Osteoblast (primary cell): ENCODE results near the gene ELAVL2. TPM values are rescaled to one million over a fixed set of nuclear protein-coding genes. Genes with fewer than 3 reads are reported as not detected.

ENCODE experiments used
- DNase-seq: peaks from one replicate; pipeline ENCODE4 v3.0.0; 2011; ENCODE audit warnings: low spot score, mixed read lengths; ENCODE audit not compliant: insufficient read length; ENCODE audit errors: missing footprints
- H2AFZ ChIP-seq: 2 replicates; pipeline ENCODE4 v1.6.0; 2011; ENCODE audit warnings: mild to moderate bottlenecking, low read length
- H3K27ac ChIP-seq: 2 replicates; pipeline ENCODE4 v1.5.1; 2011; ENCODE audit warnings: mild to moderate bottlenecking, low read depth, low read length, moderate library complexity
- H3K27me3 ChIP-seq: 2 replicates; pipeline ENCODE4 v1.6.0; 2012; ENCODE audit warnings: mild to moderate bottlenecking, control low read depth, inconsistent platforms, low read length, moderate library complexity; ENCODE audit not compliant: insufficient read depth
- H3K36me3 ChIP-seq: 2 replicates; pipeline ENCODE4 v1.5.1; 2011; ENCODE audit warnings: mild to moderate bottlenecking, low read length, control low read depth, moderate library complexity; ENCODE audit not compliant: insufficient read depth
- H3K4me1 ChIP-seq: 2 replicates; pipeline ENCODE4 v1.5.1; 2011; ENCODE audit warnings: mild to moderate bottlenecking, low read length, control low read depth, moderate library complexity; ENCODE audit not compliant: insufficient read depth
- H3K4me2 ChIP-seq: 2 replicates; pipeline ENCODE4 v1.6.0; 2011; ENCODE audit warnings: mild to moderate bottlenecking, low read length; ENCODE audit not compliant: insufficient read depth
- H3K4me3 ChIP-seq: fragments of 200-600 bp; sonication (generic); 3 replicates; pipeline ENCODE4 v1.5.1; 2012; ENCODE audit warnings: mild to moderate bottlenecking, low read length, inconsistent platforms; ENCODE audit not compliant: insufficient read depth
- H3K79me2 ChIP-seq: 2 replicates; pipeline ENCODE4 v1.6.0; 2012; ENCODE audit warnings: mild to moderate bottlenecking, low read length, control low read depth, inconsistent platforms; ENCODE audit not compliant: insufficient read depth
- H3K9me3 ChIP-seq: 2 replicates; pipeline ENCODE4 v1.5.1; 2011; ENCODE audit warnings: low read depth, low read length, control low read depth
- H4K20me1 ChIP-seq: 2 replicates; pipeline ENCODE4 v1.6.0; 2012; ENCODE audit warnings: mild to moderate bottlenecking, low read length, control low read depth; ENCODE audit not compliant: insufficient read depth
- CTCF ChIP-seq: IDR thresholded peaks from 2 replicates; pipeline ENCODE4 v1.5.1; 2011; ENCODE audit warnings: mild to moderate bottlenecking, low read depth, low read length, moderate library complexity; ENCODE audit errors: extremely low read depth
- total RNA-seq: library from RNA; depleted of rRNA; stranded (reverse); fragments of >200 nt; gene quantifications from 2 replicates; pipeline ENCODE4 v1.2.3, GENCODE V29; 2012

Gene ELAVL2
- total RNA-seq, 1 donor, result 0.36 TPM

GRCh38 chr9:23707249-23707648 lies 118.8 kb downstream of the ELAVL2 start:
- no peak for DNase-seq
- Histone ChIP-seq H3K4me2 (no peak overlapping the region), H3K27ac (no peak overlapping the region), H4K20me1 (no peaks in the 10 kb centered on the region), H3K9me3 (no peaks in the 10 kb centered on the region), H3K4me1 (no peaks in the 10 kb centered on the region), H3K36me3 (no peaks in the 10 kb centered on the region), H2AFZ (no peak overlapping the region), H3K4me3 (no peak overlapping the region), H3K27me3 (no peaks in the 10 kb centered on the region), H3K79me2 (no peaks in the 10 kb centered on the region)
- TF ChIP-seq CTCF, result no peak

- H3K4me2 ChIP-seq, result no peak overlapping the region
- H3K36me3 ChIP-seq, result no peaks in the 10 kb centered on the region
- DNase-seq, result no peak
- H2AFZ ChIP-seq, result no peak overlapping the region
- H3K9me3 ChIP-seq, result no peaks in the 10 kb centered on the region
- H3K27ac ChIP-seq, result no peak overlapping the region
- no peak overlapping the region for H3K4me3 ChIP-seq
- no peak for TF ChIP-seq CTCF
- no peaks in the 10 kb centered on the region for H4K20me1 ChIP-seq
- H3K27me3 ChIP-seq, result no peaks in the 10 kb centered on the region
- H3K4me1 ChIP-seq, result no peaks in the 10 kb centered on the region
- no peaks in the 10 kb centered on the region for H3K79me2 ChIP-seq
Measured at GRCh38 chr9:23702311-23702922, 123.6 kb downstream of the ELAVL2 start.

- DNase-seq, result no peak
- Histone ChIP-seq H4K20me1 (no peaks in the 10 kb centered on the region), H2AFZ (no peak overlapping the region), H3K27me3 (no peaks in the 10 kb centered on the region), H3K4me3 (no peak overlapping the region), H3K4me1 (no peaks in the 10 kb centered on the region), H3K79me2 (no peaks in the 10 kb centered on the region), H3K4me2 (no peak overlapping the region), H3K36me3 (no peaks in the 10 kb centered on the region), H3K27ac (no peak overlapping the region), H3K9me3 (no peaks in the 10 kb centered on the region)
- no peak for TF ChIP-seq CTCF
Measured at GRCh38 chr9:23701291-23701690, 124.7 kb downstream of the ELAVL2 start.

GRCh38 chr9:23700359-23700758 lies 125.7 kb downstream of the ELAVL2 start:
- Histone ChIP-seq H3K4me3 (no peak overlapping the region), H3K27me3 (no peaks in the 10 kb centered on the region), H3K4me2 (no peak overlapping the region), H3K36me3 (no peaks in the 10 kb centered on the region), H3K79me2 (no peaks in the 10 kb centered on the region), H3K4me1 (no peaks in the 10 kb centered on the region), H2AFZ (no peak overlapping the region), H3K9me3 (no peaks in the 10 kb centered on the region), H3K27ac (no peak overlapping the region), H4K20me1 (no peaks in the 10 kb centered on the region)
- no peak for TF ChIP-seq CTCF
- no peak for DNase-seq
